WTC11 (cell line): ENCODE data around the gene AWAT1. TPM values are rescaled to one million over a fixed set of nuclear protein-coding genes. Genes with fewer than 3 reads are reported as not detected.

ENCODE experiments used
- ATAC-seq: fragments of 200-7000 bp; cut with Tn5 transposase; 2 replicates; pipeline ENCODE4 v1.10.0; 2021; ENCODE audit warnings: mild to moderate bottlenecking, moderate library complexity
- CTCF ChIA-PET: fragments of 300-600 bp; sonication (Branson Sonifier 250); formaldehyde crosslinking; loops from one replicate; lab custom pipeline; 2021; ENCODE audit warnings: antibody characterized with exemption; lab: Charles Lee
- POLR2A ChIA-PET: fragments of 350-600 bp; sonication (Branson Sonifier 250); formaldehyde crosslinking; loops from one replicate; lab custom pipeline; 2021; ENCODE audit warnings: antibody characterized with exemption; lab: Charles Lee
- DNase-seq: peaks from one replicate; pipeline ENCODE4 v3.0.0; 2021; ENCODE audit warnings: low spot score
- H3K27ac Mint-ChIP-seq: 2 replicates; pipeline ENCODE4 v1.8.0; 2021; ENCODE audit warnings: mixed read lengths
- H3K27me3 Mint-ChIP-seq: 2 replicates; pipeline ENCODE4 v1.8.0; 2021; ENCODE audit warnings: low read depth, mild to moderate bottlenecking, moderate library complexity, mixed read lengths
- H3K36me3 Mint-ChIP-seq: 2 replicates; pipeline ENCODE4 v1.8.0; 2021; ENCODE audit warnings: mixed read lengths
- H3K4me1 Mint-ChIP-seq: 2 replicates; pipeline ENCODE4 v1.8.0; 2022; ENCODE audit warnings: mixed read lengths
- H3K4me3 Mint-ChIP-seq: 2 replicates; pipeline ENCODE4 v1.8.0; 2021; ENCODE audit warnings: mild to moderate bottlenecking, moderate library complexity, mixed read lengths
- H3K9me3 Mint-ChIP-seq: 2 replicates; pipeline ENCODE4 v1.8.0; 2021; ENCODE audit warnings: mixed read lengths
- ETV6 ChIP-seq: sonication (generic); formaldehyde crosslinking; IDR thresholded peaks from 2 replicates; pipeline ENCODE4 v1.8.1; 2022; ENCODE audit warnings: mild to moderate bottlenecking, missing genetic modification reagents
- FOXP1 ChIP-seq: sonication (generic); formaldehyde crosslinking; IDR thresholded peaks from 2 replicates; pipeline ENCODE4 v1.8.0; 2022; ENCODE audit warnings: missing genetic modification reagents, mild to moderate bottlenecking, moderate library complexity, borderline replicate concordance
- GTF2I ChIP-seq: fragments of 250-450 bp; sonication (Bioruptor Pico); conservative IDR thresholded peaks from 2 replicates; pipeline ENCODE4 v1.4.0; 2021; ENCODE audit warnings: mild to moderate bottlenecking
- MYBL2 ChIP-seq: sonication (generic); formaldehyde crosslinking; IDR thresholded peaks from 2 replicates; pipeline ENCODE4 v1.8.1; 2023; ENCODE audit warnings: mild to moderate bottlenecking, moderate library complexity, missing genetic modification reagents
- NR2C2 ChIP-seq: sonication (generic); formaldehyde crosslinking; IDR thresholded peaks from 2 replicates; pipeline ENCODE4 v1.8.0; 2022; ENCODE audit warnings: mild to moderate bottlenecking, missing genetic modification reagents
- PRRX2 ChIP-seq: fragments of 250-450 bp; sonication (Bioruptor Pico); IDR thresholded peaks from 2 replicates; pipeline ENCODE4 v1.8.0; 2021; ENCODE audit warnings: mild to moderate bottlenecking
- TCF7 ChIP-seq: sonication (generic); formaldehyde crosslinking; IDR thresholded peaks from 2 replicates; pipeline ENCODE4 v1.8.0; 2022; ENCODE audit warnings: mild to moderate bottlenecking, low read depth, missing genetic modification reagents, moderate library complexity
- TEAD1 ChIP-seq: sonication (generic); formaldehyde crosslinking; IDR thresholded peaks from 2 replicates; pipeline ENCODE4 v1.8.0; 2022; ENCODE audit warnings: mild to moderate bottlenecking, missing genetic modification reagents
- TEAD4 ChIP-seq: sonication (generic); formaldehyde crosslinking; IDR thresholded peaks from 2 replicates; pipeline ENCODE4 v1.8.0; 2022; ENCODE audit warnings: mild to moderate bottlenecking, missing genetic modification reagents
- ZBTB21 ChIP-seq: sonication (generic); formaldehyde crosslinking; IDR thresholded peaks from 2 replicates; pipeline ENCODE4 v1.8.1; 2023; ENCODE audit warnings: mild to moderate bottlenecking, missing genetic modification reagents, borderline replicate concordance
- total RNA-seq: library from RNA; stranded (reverse); gene quantifications from 3 replicates; pipeline ENCODE4 v1.2.3, GENCODE V29; 2021
- TF ChIP-seq, protein P1 (sequence below): sonication (generic); formaldehyde crosslinking; IDR thresholded peaks from 2 replicates; pipeline ENCODE4 v1.8.1; 2023; ENCODE audit warnings: mild to moderate bottlenecking, missing genetic modification reagents, moderate library complexity
- TF ChIP-seq, protein P2 (sequence below): sonication (generic); formaldehyde crosslinking; IDR thresholded peaks from 2 replicates; pipeline ENCODE4 v1.8.0; 2022; ENCODE audit warnings: mild to moderate bottlenecking, missing genetic modification reagents
- TF ChIP-seq, protein P3 (sequence below): fragments of 250-450 bp; sonication (Bioruptor Pico); IDR thresholded peaks from 2 replicates; pipeline ENCODE4 v1.9.0; 2021; ENCODE audit warnings: moderate library complexity, mild to moderate bottlenecking, inconsistent platforms, borderline replicate concordance
- TF ChIP-seq, protein P4 (sequence below): sonication (generic); formaldehyde crosslinking; IDR thresholded peaks from 2 replicates; pipeline ENCODE4 v1.8.1; 2023; ENCODE audit warnings: mild to moderate bottlenecking, missing genetic modification reagents, borderline replicate concordance
- TF ChIP-seq, protein P5 (sequence below): sonication (generic); formaldehyde crosslinking; IDR thresholded peaks from 2 replicates; pipeline ENCODE4 v1.8.0; 2023; ENCODE audit warnings: missing genetic modification reagents
- TF ChIP-seq, protein P6 (sequence below): fragments of 250-450 bp; sonication (Bioruptor Pico); IDR thresholded peaks from 2 replicates; pipeline ENCODE4 v1.9.0; 2021; ENCODE audit warnings: mild to moderate bottlenecking, borderline replicate concordance

The AWAT1 gene
- total RNA-seq, 1 experiment from 2014 or later: not detected

DNA sequence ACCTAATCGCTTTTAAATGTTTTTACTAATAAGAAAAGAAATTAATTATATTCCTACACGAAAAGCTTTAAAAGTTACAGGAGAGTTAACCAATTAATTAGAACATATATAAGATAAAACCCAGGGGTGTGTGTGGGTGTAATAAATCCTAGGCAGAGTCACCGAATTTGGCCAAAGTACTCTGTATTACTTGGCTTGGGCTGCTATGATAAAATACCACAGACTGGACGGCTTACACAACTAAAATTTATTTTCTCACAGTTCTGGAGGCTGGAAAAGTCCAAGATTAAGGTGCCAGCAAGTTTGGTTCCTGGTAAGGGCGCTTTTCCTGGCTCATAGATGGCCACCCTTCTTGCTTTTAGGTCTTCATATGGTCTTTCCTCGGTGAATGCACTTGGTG is 10.4 kb downstream of the AWAT1 start:
- CTCF ChIA-PET: no interaction called here
- H3K4me3 Mint-ChIP-seq: no peak overlapping the region
- no peaks in the 10 kb centered on the region for H3K9me3 Mint-ChIP-seq
- DNase-seq: no peak
- TF ChIP-seq PRRX2 (CRISPR knock-in tag) (no peak), ZBTB21 (CRISPR knock-in tag) (no peak), TCF7 (no peak), NR2C2 (no peak)
- TF ChIP-seq, protein P1, sequence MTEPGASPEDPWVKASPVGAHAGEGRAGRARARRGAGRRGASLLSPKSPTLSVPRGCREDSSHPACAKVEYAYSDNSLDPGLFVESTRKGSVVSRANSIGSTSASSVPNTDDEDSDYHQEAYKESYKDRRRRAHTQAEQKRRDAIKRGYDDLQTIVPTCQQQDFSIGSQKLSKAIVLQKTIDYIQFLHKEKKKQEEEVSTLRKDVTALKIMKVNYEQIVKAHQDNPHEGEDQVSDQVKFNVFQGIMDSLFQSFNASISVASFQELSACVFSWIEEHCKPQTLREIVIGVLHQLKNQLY (CRISPR knock-in tag): no peak
- TF ChIP-seq, protein P2, sequence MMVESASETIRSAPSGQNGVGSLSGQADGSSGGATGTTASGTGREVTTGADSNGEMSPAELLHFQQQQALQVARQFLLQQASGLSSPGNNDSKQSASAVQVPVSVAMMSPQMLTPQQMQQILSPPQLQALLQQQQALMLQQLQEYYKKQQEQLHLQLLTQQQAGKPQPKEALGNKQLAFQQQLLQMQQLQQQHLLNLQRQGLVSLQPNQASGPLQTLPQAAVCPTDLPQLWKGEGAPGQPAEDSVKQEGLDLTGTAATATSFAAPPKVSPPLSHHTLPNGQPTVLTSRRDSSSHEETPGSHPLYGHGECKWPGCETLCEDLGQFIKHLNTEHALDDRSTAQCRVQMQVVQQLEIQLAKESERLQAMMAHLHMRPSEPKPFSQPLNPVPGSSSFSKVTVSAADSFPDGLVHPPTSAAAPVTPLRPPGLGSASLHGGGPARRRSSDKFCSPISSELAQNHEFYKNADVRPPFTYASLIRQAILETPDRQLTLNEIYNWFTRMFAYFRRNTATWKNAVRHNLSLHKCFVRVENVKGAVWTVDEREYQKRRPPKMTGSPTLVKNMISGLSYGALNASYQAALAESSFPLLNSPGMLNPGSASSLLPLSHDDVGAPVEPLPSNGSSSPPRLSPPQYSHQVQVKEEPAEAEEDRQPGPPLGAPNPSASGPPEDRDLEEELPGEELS (CRISPR knock-in tag): no peak
- TF ChIP-seq, protein P3, sequence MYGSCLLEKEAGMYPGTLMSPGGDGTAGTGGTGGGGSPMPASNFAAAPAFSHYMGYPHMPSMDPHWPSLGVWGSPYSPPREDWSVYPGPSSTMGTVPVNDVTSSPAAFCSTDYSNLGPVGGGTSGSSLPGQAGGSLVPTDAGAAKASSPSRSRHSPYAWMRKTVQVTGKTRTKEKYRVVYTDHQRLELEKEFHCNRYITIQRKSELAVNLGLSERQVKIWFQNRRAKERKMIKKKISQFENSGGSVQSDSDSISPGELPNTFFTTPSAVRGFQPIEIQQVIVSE: no peak
- TF ChIP-seq, protein P4, sequence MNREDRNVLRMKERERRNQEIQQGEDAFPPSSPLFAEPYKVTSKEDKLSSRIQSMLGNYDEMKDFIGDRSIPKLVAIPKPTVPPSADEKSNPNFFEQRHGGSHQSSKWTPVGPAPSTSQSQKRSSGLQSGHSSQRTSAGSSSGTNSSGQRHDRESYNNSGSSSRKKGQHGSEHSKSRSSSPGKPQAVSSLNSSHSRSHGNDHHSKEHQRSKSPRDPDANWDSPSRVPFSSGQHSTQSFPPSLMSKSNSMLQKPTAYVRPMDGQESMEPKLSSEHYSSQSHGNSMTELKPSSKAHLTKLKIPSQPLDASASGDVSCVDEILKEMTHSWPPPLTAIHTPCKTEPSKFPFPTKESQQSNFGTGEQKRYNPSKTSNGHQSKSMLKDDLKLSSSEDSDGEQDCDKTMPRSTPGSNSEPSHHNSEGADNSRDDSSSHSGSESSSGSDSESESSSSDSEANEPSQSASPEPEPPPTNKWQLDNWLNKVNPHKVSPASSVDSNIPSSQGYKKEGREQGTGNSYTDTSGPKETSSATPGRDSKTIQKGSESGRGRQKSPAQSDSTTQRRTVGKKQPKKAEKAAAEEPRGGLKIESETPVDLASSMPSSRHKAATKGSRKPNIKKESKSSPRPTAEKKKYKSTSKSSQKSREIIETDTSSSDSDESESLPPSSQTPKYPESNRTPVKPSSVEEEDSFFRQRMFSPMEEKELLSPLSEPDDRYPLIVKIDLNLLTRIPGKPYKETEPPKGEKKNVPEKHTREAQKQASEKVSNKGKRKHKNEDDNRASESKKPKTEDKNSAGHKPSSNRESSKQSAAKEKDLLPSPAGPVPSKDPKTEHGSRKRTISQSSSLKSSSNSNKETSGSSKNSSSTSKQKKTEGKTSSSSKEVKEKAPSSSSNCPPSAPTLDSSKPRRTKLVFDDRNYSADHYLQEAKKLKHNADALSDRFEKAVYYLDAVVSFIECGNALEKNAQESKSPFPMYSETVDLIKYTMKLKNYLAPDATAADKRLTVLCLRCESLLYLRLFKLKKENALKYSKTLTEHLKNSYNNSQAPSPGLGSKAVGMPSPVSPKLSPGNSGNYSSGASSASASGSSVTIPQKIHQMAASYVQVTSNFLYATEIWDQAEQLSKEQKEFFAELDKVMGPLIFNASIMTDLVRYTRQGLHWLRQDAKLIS (CRISPR knock-in tag): no peak
- peaks cover 13% of the 10 kb centered on the region for H3K4me1 Mint-ChIP-seq
- H3K27ac Mint-ChIP-seq: no peak overlapping the region
- POLR2A ChIA-PET: no interaction called here
- H3K36me3 Mint-ChIP-seq: no peaks in the 10 kb centered on the region
- ATAC-seq: no peak
- H3K27me3 Mint-ChIP-seq: no peaks in the 10 kb centered on the region

DNA sequence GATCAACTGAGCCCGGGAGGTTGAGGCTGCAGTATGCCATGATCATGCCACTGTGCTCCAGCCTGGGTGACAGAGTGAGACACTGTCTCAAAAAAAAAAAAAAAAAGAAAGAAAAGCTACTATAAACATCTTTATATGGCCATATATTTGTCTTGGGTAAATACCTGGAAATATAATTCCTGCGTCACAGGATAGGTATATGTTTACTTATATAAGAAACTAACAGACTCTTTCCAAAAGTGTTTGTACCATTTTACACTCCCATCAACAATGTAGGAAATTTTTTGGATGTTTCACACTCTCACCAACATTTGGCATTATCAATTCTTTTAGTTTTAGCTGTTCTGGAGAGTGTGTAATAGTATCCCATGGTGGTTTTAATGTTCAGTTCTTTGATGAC is 12.8 kb downstream of the AWAT1 start:
- POLR2A ChIA-PET: no interaction called here
- H3K4me1 Mint-ChIP-seq: peaks cover 13% of the 10 kb centered on the region
- no peaks in the 10 kb centered on the region for H3K9me3 Mint-ChIP-seq
- no peak for ATAC-seq
- no peak overlapping the region for H3K27ac Mint-ChIP-seq
- TF ChIP-seq FOXP1 (CRISPR knock-in tag) (no peak), TEAD1 (CRISPR knock-in tag) (no peak), ETV6 (CRISPR knock-in tag) (no peak), MYBL2 (CRISPR knock-in tag) (no peak), GTF2I (no peak), TEAD4 (CRISPR knock-in tag) (no peak)
- TF ChIP-seq, protein P5, sequence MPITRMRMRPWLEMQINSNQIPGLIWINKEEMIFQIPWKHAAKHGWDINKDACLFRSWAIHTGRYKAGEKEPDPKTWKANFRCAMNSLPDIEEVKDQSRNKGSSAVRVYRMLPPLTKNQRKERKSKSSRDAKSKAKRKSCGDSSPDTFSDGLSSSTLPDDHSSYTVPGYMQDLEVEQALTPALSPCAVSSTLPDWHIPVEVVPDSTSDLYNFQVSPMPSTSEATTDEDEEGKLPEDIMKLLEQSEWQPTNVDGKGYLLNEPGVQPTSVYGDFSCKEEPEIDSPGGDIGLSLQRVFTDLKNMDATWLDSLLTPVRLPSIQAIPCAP (CRISPR knock-in tag): no peak
- TF ChIP-seq, protein P3: no peak
- TF ChIP-seq, protein P2 (CRISPR knock-in tag): no peak
- TF ChIP-seq, protein P6, sequence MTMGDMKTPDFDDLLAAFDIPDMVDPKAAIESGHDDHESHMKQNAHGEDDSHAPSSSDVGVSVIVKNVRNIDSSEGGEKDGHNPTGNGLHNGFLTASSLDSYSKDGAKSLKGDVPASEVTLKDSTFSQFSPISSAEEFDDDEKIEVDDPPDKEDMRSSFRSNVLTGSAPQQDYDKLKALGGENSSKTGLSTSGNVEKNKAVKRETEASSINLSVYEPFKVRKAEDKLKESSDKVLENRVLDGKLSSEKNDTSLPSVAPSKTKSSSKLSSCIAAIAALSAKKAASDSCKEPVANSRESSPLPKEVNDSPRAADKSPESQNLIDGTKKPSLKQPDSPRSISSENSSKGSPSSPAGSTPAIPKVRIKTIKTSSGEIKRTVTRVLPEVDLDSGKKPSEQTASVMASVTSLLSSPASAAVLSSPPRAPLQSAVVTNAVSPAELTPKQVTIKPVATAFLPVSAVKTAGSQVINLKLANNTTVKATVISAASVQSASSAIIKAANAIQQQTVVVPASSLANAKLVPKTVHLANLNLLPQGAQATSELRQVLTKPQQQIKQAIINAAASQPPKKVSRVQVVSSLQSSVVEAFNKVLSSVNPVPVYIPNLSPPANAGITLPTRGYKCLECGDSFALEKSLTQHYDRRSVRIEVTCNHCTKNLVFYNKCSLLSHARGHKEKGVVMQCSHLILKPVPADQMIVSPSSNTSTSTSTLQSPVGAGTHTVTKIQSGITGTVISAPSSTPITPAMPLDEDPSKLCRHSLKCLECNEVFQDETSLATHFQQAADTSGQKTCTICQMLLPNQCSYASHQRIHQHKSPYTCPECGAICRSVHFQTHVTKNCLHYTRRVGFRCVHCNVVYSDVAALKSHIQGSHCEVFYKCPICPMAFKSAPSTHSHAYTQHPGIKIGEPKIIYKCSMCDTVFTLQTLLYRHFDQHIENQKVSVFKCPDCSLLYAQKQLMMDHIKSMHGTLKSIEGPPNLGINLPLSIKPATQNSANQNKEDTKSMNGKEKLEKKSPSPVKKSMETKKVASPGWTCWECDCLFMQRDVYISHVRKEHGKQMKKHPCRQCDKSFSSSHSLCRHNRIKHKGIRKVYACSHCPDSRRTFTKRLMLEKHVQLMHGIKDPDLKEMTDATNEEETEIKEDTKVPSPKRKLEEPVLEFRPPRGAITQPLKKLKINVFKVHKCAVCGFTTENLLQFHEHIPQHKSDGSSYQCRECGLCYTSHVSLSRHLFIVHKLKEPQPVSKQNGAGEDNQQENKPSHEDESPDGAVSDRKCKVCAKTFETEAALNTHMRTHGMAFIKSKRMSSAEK (CRISPR knock-in tag): no peak
- TF ChIP-seq, all 79 proteins: peak for 0
- Mint-ChIP-seq H3K4me3 (no peak overlapping the region), H3K27me3 (no peaks in the 10 kb centered on the region), H3K36me3 (no peaks in the 10 kb centered on the region)
- CTCF ChIA-PET: no interaction called here
- no peak for DNase-seq
